ENCODE measurements around the gene ORMDL3.

DNA sequence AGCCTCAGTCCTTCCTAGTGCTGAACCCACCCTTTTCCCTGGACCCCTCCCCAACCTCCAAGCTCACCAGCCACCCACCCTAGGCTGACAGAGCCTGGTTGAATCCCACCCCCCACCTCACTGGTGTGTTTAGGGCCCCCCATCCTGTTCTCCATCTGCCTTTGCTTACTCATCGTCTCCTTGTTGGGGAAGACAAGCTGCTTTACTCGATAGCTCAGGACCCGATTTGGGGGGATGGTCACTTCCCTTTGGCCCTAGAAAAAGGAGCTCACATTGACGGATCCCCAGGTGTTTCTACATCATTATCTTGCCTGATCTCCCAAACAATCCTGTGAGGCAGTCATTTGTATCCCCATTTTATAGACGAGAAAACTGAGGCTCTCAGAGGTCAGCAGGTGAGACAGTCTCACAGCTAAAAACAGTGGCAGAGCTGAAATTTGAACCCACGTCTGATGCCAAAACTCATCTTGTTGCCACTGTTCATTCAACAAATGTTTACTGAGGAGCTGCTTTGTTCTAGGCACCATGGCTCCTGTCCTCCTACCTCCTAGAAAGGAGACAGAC, 18.5 kb downstream of the ORMDL3 start:
- no peak for TF ChIP-seq POLR2A (IDR thresholded peaks at IDR 0.05)
- TF ChIP-seq, protein P1, sequence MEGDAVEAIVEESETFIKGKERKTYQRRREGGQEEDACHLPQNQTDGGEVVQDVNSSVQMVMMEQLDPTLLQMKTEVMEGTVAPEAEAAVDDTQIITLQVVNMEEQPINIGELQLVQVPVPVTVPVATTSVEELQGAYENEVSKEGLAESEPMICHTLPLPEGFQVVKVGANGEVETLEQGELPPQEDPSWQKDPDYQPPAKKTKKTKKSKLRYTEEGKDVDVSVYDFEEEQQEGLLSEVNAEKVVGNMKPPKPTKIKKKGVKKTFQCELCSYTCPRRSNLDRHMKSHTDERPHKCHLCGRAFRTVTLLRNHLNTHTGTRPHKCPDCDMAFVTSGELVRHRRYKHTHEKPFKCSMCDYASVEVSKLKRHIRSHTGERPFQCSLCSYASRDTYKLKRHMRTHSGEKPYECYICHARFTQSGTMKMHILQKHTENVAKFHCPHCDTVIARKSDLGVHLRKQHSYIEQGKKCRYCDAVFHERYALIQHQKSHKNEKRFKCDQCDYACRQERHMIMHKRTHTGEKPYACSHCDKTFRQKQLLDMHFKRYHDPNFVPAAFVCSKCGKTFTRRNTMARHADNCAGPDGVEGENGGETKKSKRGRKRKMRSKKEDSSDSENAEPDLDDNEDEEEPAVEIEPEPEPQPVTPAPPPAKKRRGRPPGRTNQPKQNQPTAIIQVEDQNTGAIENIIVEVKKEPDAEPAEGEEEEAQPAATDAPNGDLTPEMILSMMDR (IDR thresholded peaks at IDR 0.05): no peak
